Uterus (tissue), 4 donors: ENCODE results near the gene CDH4. TPM values are rescaled to one million over a fixed set of nuclear protein-coding genes. Genes with fewer than 3 reads are reported as not detected.
"Not testable (repeated sequence)": the region's sequence is repeated elsewhere in the genome, so short reads cannot be mapped to it uniquely, and the experiment has no call there.

Experiments used
- DNase-seq, 2 donors: peaks; one replicate each; pipeline ENCODE4 v3.0.0-alpha.2; 2019 to 2020
- H3K27ac ChIP-seq, 2 donors: fragments of 200-600 bp; sonication (generic); 1 replicate in 1 of 2; 2 replicates in 1 of 2; pipeline ENCODE4 v1.5.1; 2016 to 2018
- H3K27me3 ChIP-seq, 2 donors: fragments of 200-600 bp; sonication (generic); one replicate each; pipeline ENCODE4 v1.5.1; 2018 to 2019; ENCODE audit warnings: control low read depth in 1 of 2
- H3K36me3 ChIP-seq, 2 donors: fragments of 200-600 bp; sonication (generic); one replicate each; pipeline ENCODE4 v1.5.1; 2019; ENCODE audit warnings: control low read depth in 1 of 2
- H3K4me1 ChIP-seq, 2 donors: fragments of 200-600 bp; sonication (generic); one replicate each; pipeline ENCODE4 v1.5.1; 2018 to 2019; ENCODE audit warnings: control low read depth in 1 of 2
- H3K4me3 ChIP-seq, 2 donors: fragments of 200-600 bp; sonication (generic); 1 replicate in 1 of 2; 2 replicates in 1 of 2; pipeline ENCODE4 v1.5.1; 2018 to 2019; ENCODE audit warnings: mild to moderate bottlenecking in 1 of 2
- H3K9me3 ChIP-seq, 2 donors: fragments of 200-600 bp; sonication (generic); one replicate each; pipeline ENCODE4 v1.5.1; 2019; ENCODE audit warnings: control low read depth in 1 of 2
- CTCF ChIP-seq, 4 experiments: fragments of 200-600 bp in 2 of 4; fragments of 450-650 bp in 2 of 4; sonication (generic) in 2 of 4; IDR thresholded peaks; one replicate each; pipeline ENCODE4 v1.5.1; 2016 to 2019; ENCODE audit warnings: antibody characterized with exemption in 4 of 4, mild to moderate bottlenecking in 2 of 4, moderate library complexity in 1 of 4
- POLR2A ChIP-seq, 2 donors: fragments of 450-650 bp; IDR thresholded peaks; one replicate each; pipeline ENCODE4 v1.6.1; 2016; ENCODE audit warnings: antibody characterized with exemption in 2 of 2, mild to moderate bottlenecking in 1 of 2, moderate library complexity in 1 of 2
- intact Hi-C: fragments of 100-400 bp; cut with DNase I; formaldehyde crosslinking; loops from one replicate; pipeline ENCODE4 v1.15.1; 2023; ENCODE audit warnings: low total_unique reads
- total RNA-seq, 4 donors: library from RNA; depleted of rRNA in 3 of 4; stranded (reverse); fragments of >200 nt in 3 of 4; gene quantifications; one replicate each; pipeline versions ENCODE4 v1.1.0 to v1.2.4, GENCODE V29; 2014 to 2023
- donor health status: DM: yes; HTN: yes; CAD: no.

CDH4 gene
- total RNA-seq, 4 donors from 2014 or later: under 0.01 to 0.55 TPM; not detected in 2

GRCh38 chr20:61979701-61980635, 727.9 kb downstream of the CDH4 start:
- H3K36me3 ChIP-seq: no peaks in the 10 kb centered on the region
- no peak overlapping the region for H3K27ac ChIP-seq
- no peak for TF ChIP-seq POLR2A (IDR thresholded peaks at IDR 0.05)
- no peak for TF ChIP-seq CTCF (IDR thresholded peaks at IDR 0.05)
- H3K27me3 ChIP-seq: no peaks in the 10 kb centered on the region
- DNase-seq: no peak
- intact Hi-C loops: no loop called here
- H3K9me3 ChIP-seq: no peaks in the 10 kb centered on the region
- H3K4me1 ChIP-seq: no peaks in the 10 kb centered on the region
- no peak overlapping the region for H3K4me3 ChIP-seq

GRCh38 chr20:61980647-61981583, 728.9 kb downstream of the CDH4 start:
- no peak overlapping the region for H3K4me3 ChIP-seq
- no peaks in the 10 kb centered on the region for H3K36me3 ChIP-seq
- DNase-seq: no peak
- no peak overlapping the region for H3K27ac ChIP-seq
- TF ChIP-seq CTCF (IDR thresholded peaks at IDR 0.05) (peak in 2 of 4 experiments; percentile 24 to 50), POLR2A (IDR thresholded peaks at IDR 0.05) (no peak)
- intact Hi-C loops: no loop called here
- H3K4me1 ChIP-seq: no peaks in the 10 kb centered on the region
- no peaks in the 10 kb centered on the region for H3K9me3 ChIP-seq
- H3K27me3 ChIP-seq: no peaks in the 10 kb centered on the region

- intact Hi-C loops, H3K27me3 ChIP-seq, H3K4me3 ChIP-seq, H3K9me3 ChIP-seq, H3K36me3 ChIP-seq, H3K4me1 ChIP-seq, H3K27ac ChIP-seq, DNase-seq: not testable (repeated sequence)
Observed at GRCh38 chr20:61981691-61982090, 729.6 kb downstream of the CDH4 start.

- Histone ChIP-seq H3K27me3 (no peaks in the 10 kb centered on the region), H3K36me3 (no peaks in the 10 kb centered on the region)
- intact Hi-C loops: no loop called here
Observed at GRCh38 chr20:61982191-61982950, 730.3 kb downstream of the CDH4 start.

More at GRCh38 chr20:61982191-61982950, 730.3 kb downstream of the CDH4 start:
- no peaks in the 10 kb centered on the region for H3K4me1 ChIP-seq
- H3K4me3 ChIP-seq: no peak overlapping the region
- DNase-seq: no peak
- no peaks in the 10 kb centered on the region for H3K9me3 ChIP-seq
- no peak overlapping the region for H3K27ac ChIP-seq
- TF ChIP-seq CTCF (IDR thresholded peaks at IDR 0.05): no peak
- TF ChIP-seq POLR2A (IDR thresholded peaks at IDR 0.05): no peak
